NCI-H446 treated with DMSO at 0.1 percent for 48 hours (cell line): Measurements from ENCODE around the gene NEURL4.

Experiments
- DNase-seq: peaks from one replicate; lab custom pipeline; 2025; lab: John Stamatoyannopoulos, UW

Gene NEURL4

GRCh38 chr17:7279448-7279847 lies 49.7 kb downstream of the NEURL4 start:
- no peak for DNase-seq

GRCh38 chr17:7266784-7267183 lies 62.4 kb downstream of the NEURL4 start:
- no peak for DNase-seq
